GM12892 (cell line): ENCODE measurements around the gene TMEM209.

Experiments
- DNase-seq: peaks from one replicate; pipeline ENCODE4 v3.0.0; 2011; ENCODE audit not compliant: insufficient read length
- FAIRE-seq: peaks from 2 replicates; lab custom pipeline; 2011; peaks lifted over from hg19 to GRCh38; lab: Jason Lieb, UNC
- POLR2A ChIP-seq: IDR thresholded peaks from 2 replicates; pipeline ENCODE4 v1.6.1; 2011; ENCODE audit warnings: low read depth, low read length, control low read depth
- POLR2AphosphoS5 ChIP-seq: IDR thresholded peaks from 2 replicates; pipeline ENCODE4 v1.6.1; 2011; ENCODE audit warnings: low read depth, low read length, control low read depth
- TAF1 ChIP-seq: IDR thresholded peaks from 2 replicates; pipeline ENCODE4 v1.6.1; 2011; ENCODE audit warnings: low read depth, mild to moderate bottlenecking, control low read depth, low read length, borderline replicate concordance

TMEM209 gene

GRCh38 chr7:130137207-130137606 lies 68.0 kb downstream of the TMEM209 start:
- TF ChIP-seq TAF1 (no peak), POLR2AphosphoS5 (no peak), POLR2A (no peak)
- FAIRE-seq, result no peak
- DNase-seq, result no peak

- no peak for TF ChIP-seq TAF1
- no peak for TF ChIP-seq POLR2A
- no peak for TF ChIP-seq POLR2AphosphoS5
- no peak for DNase-seq
- FAIRE-seq, result no peak
Observed at GRCh38 chr7:130136579-130137167, 68.5 kb downstream of the TMEM209 start.

- FAIRE-seq (no peak), DNase-seq (no peak)
- no peak for TF ChIP-seq POLR2AphosphoS5
- TF ChIP-seq TAF1, result no peak
- no peak for TF ChIP-seq POLR2A
Observed at GRCh38 chr7:130135208-130136205, 69.7 kb downstream of the TMEM209 start.

GRCh38 chr7:130134726-130135125 lies 70.5 kb downstream of the TMEM209 start:
- no peak for DNase-seq
- FAIRE-seq, result no peak
- TF ChIP-seq TAF1, result no peak
- no peak for TF ChIP-seq POLR2A
- no peak for TF ChIP-seq POLR2AphosphoS5

- FAIRE-seq (no peak), DNase-seq (no peak)
- TF ChIP-seq TAF1, result no peak
- no peak for TF ChIP-seq POLR2A
- TF ChIP-seq POLR2AphosphoS5, result no peak
Observed at GRCh38 chr7:130134106-130134636, 71.0 kb downstream of the TMEM209 start.

- TF ChIP-seq TAF1 (no peak), POLR2A (no peak), POLR2AphosphoS5 (no peak)
- FAIRE-seq, result no peak
- no peak for DNase-seq
Observed at GRCh38 chr7:130133029-130133782, 72.0 kb downstream of the TMEM209 start.

GRCh38 chr7:130131964-130132875 lies 73.0 kb downstream of the TMEM209 start:
- no peak for FAIRE-seq
- no peak for TF ChIP-seq POLR2AphosphoS5
- no peak for TF ChIP-seq POLR2A
- TF ChIP-seq TAF1, result no peak
- DNase-seq, result no peak

- TF ChIP-seq POLR2A, result no peak
- DNase-seq (no peak), FAIRE-seq (no peak)
Observed at GRCh38 chr7:130131191-130131834, 73.9 kb downstream of the TMEM209 start.

GRCh38 chr7:130129011-130129411 lies 76.2 kb downstream of the TMEM209 start:
- TF ChIP-seq POLR2AphosphoS5, result no peak
- no peak for FAIRE-seq
- no peak for DNase-seq

GRCh38 chr7:130127821-130128317 lies 77.3 kb downstream of the TMEM209 start:
- DNase-seq (no peak), FAIRE-seq (no peak)
- no peak for TF ChIP-seq POLR2A
- TF ChIP-seq POLR2AphosphoS5, result no peak
- no peak for TF ChIP-seq TAF1
